ENCODE results near the gene PIP5K1B.
A peak's percentile ranks its signal among the peaks of the same experiment; 100 is the strongest.
"Not testable (repeated sequence)": the region's sequence is repeated elsewhere in the genome, so short reads cannot be mapped to it uniquely, and the experiment has no call there.

Gene PIP5K1B

DNA sequence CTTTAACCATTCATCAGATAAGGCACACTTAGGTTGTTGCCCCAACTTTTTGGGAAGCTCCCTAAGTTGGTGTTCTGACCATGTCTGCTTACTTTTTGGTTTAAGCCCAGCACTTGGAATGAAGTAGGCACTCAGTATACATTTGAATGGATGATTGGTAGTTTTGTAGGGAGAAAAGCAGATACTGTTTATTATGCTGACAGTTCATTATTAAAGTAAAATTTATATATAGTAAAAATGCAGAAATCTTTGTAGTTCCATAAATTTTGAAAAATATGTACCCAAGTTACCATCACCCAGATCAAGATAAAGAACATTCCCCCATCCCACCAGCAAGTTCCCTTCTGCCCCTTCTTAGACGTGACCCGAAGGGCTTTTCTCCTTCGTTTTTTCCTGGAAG is 273.5 kb downstream of the PIP5K1B start:
- DNase-seq (ENCODE audit: low spot score in 2 of 2): no peak
- peaks cover 17% of the 10 kb centered on the region for H3K4me1 Mint-ChIP-seq
- H3K27ac Mint-ChIP-seq (ENCODE audit: low read depth): no peak overlapping the region
- no peak overlapping the region for H3K4me3 Mint-ChIP-seq
- no peaks in the 10 kb centered on the region for H3K27me3 Mint-ChIP-seq
- no peaks in the 10 kb centered on the region for H3K36me3 Mint-ChIP-seq (ENCODE audit: insufficient read depth)
- H3K9me3 Mint-ChIP-seq: no peaks in the 10 kb centered on the region
- no peak for ATAC-seq (replicated peaks; ENCODE audit: extremely low read depth, poor library complexity, severe bottlenecking)

DNA sequence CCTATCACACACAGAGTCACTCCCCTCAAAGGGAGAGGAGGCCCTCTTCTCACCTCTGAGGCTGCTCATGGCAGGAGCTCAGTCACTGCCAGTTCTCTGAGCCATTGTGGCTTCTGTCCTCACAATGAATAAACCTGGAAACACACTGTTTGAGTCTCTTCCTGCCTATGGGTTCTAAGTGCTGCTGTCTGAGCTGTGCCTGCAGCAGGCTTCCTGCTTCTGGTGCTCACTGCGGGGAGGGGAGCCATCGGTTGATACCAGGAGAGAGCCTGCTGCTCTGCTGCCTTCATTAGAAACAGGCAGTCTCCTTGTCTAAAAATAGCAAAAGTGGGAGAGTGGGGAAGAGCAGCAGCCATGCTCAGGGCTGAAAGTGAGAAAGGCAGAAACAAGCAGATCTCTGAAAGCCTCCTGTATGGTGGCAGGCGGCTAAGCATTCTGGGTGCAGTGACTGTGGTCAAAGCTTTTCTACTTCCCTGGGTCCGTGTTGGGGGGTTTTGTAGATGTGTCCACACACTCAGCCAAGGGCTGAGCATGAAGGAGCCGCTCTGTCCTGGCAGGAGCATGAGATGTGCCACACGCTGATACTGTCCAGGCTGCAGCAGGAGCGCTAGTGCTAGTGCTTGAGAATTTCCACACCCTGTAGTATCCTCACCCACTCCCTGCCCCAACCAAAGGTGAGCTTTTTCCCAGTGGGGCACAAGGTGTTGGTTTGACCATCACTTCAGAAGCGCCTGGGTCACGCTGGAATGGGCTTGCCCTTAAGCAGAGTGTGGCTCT is 274.7 kb downstream of the PIP5K1B start:
- H3K4me1 Mint-ChIP-seq: peaks cover 12% of the 10 kb centered on the region
- DNase-seq (ENCODE audit: low spot score in 2 of 2) (no peak), ATAC-seq (replicated peaks; ENCODE audit: extremely low read depth, poor library complexity, severe bottlenecking) (peak; percentile 60)
- H3K36me3 Mint-ChIP-seq (ENCODE audit: insufficient read depth): no peaks in the 10 kb centered on the region
- H3K27me3 Mint-ChIP-seq: no peaks in the 10 kb centered on the region
- no peaks in the 10 kb centered on the region for H3K9me3 Mint-ChIP-seq
- H3K27ac Mint-ChIP-seq (ENCODE audit: low read depth): peak overlapping the region; percentile 49
- peak overlapping the region; percentile 6 for H3K4me3 Mint-ChIP-seq

DNA sequence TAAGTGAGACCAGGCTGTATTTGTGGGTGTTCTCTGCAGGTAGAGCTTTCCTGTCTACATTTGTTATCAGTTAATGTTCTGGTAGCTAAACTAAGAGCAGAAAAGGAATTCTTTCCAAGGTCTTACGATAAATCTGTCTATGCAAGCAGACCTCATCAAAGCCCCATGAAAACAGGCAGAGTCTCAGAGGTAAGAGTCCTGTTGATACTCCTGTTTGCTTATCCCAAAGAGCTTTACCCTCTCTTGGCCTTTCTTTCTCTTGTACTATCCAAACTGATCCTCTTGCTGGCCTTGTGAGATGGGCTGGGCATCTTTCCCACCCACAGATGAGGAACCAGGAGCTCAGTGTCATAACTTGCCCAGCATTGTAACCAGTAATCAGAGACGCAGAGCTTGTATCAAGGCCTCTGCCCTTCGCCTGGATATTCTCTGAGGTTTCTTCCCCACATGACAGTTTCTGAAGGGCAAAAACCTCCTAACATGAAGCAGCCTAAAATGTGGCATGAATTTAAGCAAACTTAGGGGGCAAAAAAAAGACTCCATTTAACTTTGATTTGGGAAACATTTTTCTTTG is 275.4 kb downstream of the PIP5K1B start:
- Mint-ChIP-seq H3K9me3 (no peaks in the 10 kb centered on the region), H3K4me1 (peaks cover 12% of the 10 kb centered on the region), H3K27ac (ENCODE audit: low read depth) (no peak overlapping the region), H3K4me3 (no peak overlapping the region), H3K27me3 (no peaks in the 10 kb centered on the region), H3K36me3 (ENCODE audit: insufficient read depth) (no peaks in the 10 kb centered on the region)
- DNase-seq (ENCODE audit: low spot score in 2 of 2) (no peak), ATAC-seq (replicated peaks; ENCODE audit: extremely low read depth, poor library complexity, severe bottlenecking) (no peak)

DNA sequence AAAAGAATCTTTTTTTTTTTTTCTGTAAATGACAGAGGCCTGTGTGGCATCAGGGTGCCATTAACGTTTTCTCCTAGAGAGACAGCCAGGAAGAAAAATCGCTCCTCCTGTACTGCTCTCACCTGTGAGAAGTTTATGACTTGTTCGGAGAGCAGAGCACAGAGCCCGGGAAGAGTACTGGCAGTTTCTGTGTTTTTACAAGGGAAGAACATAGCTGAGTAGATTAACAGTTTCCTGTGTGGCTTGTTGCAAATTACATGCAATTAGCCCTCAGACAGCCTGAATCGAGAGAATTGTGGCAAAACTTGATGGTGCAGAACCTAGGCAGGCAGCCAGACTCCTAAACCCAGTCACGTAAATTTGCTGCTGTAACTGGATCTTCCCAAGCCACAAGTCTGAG is 276.7 kb downstream of the PIP5K1B start:
- H3K27me3 Mint-ChIP-seq: no peaks in the 10 kb centered on the region
- H3K4me3 Mint-ChIP-seq: no peak overlapping the region
- no peak overlapping the region for H3K27ac Mint-ChIP-seq (ENCODE audit: low read depth)
- H3K36me3 Mint-ChIP-seq (ENCODE audit: insufficient read depth): no peaks in the 10 kb centered on the region
- DNase-seq (ENCODE audit: low spot score in 2 of 2): no peak
- no peak for ATAC-seq (replicated peaks; ENCODE audit: extremely low read depth, poor library complexity, severe bottlenecking)
- H3K9me3 Mint-ChIP-seq: no peaks in the 10 kb centered on the region
- peaks cover 12% of the 10 kb centered on the region for H3K4me1 Mint-ChIP-seq

DNA sequence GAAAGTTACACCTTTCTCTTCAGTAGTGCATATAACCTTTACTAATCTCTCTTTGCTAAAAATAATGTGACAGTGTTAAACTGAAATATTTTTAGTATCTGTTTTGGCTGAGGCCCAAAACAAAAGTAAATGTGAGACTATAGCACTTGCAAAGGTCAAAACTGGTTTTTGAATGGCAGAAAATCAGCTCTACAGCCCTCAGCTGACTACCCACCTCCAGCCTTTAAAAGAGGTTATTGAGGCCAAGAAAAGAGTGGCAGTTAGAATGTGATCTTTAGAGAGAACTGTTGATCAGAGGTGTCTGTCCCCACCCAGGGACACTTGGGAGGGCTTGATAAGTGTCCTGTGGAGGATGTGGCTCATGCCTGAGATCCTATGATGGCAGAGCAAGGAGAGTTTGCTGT is 278.0 kb downstream of the PIP5K1B start:
- no peak for DNase-seq (ENCODE audit: low spot score in 2 of 2)
- no peaks in the 10 kb centered on the region for H3K9me3 Mint-ChIP-seq
- H3K27me3 Mint-ChIP-seq: no peaks in the 10 kb centered on the region
- peaks cover 12% of the 10 kb centered on the region for H3K4me1 Mint-ChIP-seq
- H3K27ac Mint-ChIP-seq (ENCODE audit: low read depth): no peak overlapping the region
- ATAC-seq (replicated peaks; ENCODE audit: extremely low read depth, poor library complexity, severe bottlenecking): no peak
- no peaks in the 10 kb centered on the region for H3K36me3 Mint-ChIP-seq (ENCODE audit: insufficient read depth)
- H3K4me3 Mint-ChIP-seq: no peak overlapping the region

DNA sequence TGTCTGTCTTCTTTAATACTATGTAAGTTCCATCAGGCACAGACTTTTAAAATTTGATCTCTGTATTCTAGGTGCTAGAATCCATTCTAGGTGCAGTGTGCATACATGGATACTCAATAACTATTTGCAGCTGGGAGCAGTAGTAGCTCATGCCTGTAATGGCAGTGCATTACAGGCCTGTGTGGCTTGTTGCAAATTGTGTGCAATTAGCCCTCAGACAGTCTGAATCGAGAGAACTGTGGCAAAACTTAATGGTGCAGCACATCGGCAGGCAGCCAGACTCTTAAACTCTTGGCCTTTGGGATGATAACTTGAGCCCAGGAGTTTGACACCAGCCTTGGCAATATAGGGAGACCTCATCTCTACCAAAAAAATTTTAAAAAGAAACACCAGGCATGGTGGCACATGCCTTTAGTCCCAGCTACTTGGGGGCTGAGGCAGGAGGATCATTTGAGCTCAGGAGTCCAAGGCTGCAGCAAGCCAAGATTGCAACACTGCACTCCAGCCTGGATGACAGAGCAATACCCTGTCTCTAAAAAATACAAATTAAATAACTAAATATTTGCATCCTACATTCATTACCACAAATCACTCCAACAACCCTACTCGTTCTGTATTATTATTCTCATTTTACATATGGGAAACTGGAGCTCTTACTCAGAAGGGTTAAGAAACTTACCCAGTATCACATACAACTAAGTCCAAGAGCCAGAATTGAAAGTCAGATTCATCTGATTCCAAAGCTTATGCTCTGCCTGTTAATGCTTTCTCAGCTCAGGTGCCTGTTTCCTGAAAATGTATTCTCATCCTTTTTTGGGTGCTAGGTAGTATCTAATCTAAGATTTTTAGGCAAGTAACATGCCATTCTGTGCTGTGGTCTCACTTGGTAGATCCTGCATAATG is 278.7 kb downstream of the PIP5K1B start:
- H3K27me3 Mint-ChIP-seq: no peaks in the 10 kb centered on the region
- no peaks in the 10 kb centered on the region for H3K9me3 Mint-ChIP-seq
- ATAC-seq (replicated peaks; ENCODE audit: extremely low read depth, poor library complexity, severe bottlenecking): no peak
- no peak for DNase-seq (ENCODE audit: low spot score in 2 of 2)
- H3K27ac Mint-ChIP-seq (ENCODE audit: low read depth): no peak overlapping the region
- peaks cover 12% of the 10 kb centered on the region for H3K4me1 Mint-ChIP-seq
- no peaks in the 10 kb centered on the region for H3K36me3 Mint-ChIP-seq (ENCODE audit: insufficient read depth)
- no peak overlapping the region for H3K4me3 Mint-ChIP-seq

DNA sequence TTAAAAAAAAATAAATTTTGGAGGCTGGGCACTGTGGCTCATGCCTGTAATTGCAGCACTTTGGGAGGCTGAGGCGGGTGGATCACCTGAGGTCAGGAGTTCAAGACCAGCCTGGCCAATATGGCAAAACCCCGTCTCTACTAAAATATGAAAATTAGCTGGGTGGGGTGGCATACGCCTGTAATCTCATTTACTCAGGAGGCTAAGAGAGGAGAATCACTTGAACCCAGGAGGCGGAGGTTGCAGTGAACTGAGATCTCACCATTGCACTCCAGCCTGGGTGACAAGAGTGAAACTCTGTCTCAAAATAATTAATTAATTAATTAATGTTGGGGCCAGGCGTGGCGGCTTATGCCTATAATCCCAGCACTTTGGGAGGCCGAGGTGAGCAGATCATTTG is 281.9 kb downstream of the PIP5K1B start:
- H3K27ac Mint-ChIP-seq (ENCODE audit: low read depth); ATAC-seq (replicated peaks; ENCODE audit: extremely low read depth, poor library complexity, severe bottlenecking); H3K36me3 Mint-ChIP-seq (ENCODE audit: insufficient read depth); DNase-seq (ENCODE audit: low spot score in 2 of 2); H3K9me3 Mint-ChIP-seq; H3K27me3 Mint-ChIP-seq; H3K4me3 Mint-ChIP-seq; H3K4me1 Mint-ChIP-seq: not testable (repeated sequence)

DNA sequence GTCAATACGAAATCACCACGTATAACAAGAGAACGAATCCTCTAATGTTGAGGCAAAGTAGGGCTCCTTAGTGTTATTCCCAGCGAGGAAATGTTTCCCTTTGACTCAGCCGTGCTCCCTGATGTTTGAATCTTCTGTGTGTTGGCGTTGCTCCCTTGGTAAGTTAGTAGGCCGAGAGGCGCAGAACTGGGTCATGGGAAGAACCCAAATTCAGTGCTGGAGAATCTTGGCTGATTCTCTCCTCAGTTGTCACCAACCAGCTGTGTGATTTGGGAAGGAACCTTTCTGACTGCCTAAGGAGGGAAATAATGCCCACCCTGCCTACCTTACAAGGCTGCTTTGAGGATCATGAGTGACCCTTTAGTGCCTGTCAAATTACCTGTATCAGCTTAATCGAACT is 286.4 kb downstream of the PIP5K1B start:
- H3K9me3 Mint-ChIP-seq: no peaks in the 10 kb centered on the region
- no peak overlapping the region for H3K27ac Mint-ChIP-seq (ENCODE audit: low read depth)
- H3K27me3 Mint-ChIP-seq: no peaks in the 10 kb centered on the region
- H3K4me3 Mint-ChIP-seq: no peak overlapping the region
- DNase-seq (ENCODE audit: low spot score in 2 of 2) (no peak), ATAC-seq (replicated peaks; ENCODE audit: extremely low read depth, poor library complexity, severe bottlenecking) (no peak)
- no peaks in the 10 kb centered on the region for H3K36me3 Mint-ChIP-seq (ENCODE audit: insufficient read depth)
- peaks cover 5% of the 10 kb centered on the region for H3K4me1 Mint-ChIP-seq

DNA sequence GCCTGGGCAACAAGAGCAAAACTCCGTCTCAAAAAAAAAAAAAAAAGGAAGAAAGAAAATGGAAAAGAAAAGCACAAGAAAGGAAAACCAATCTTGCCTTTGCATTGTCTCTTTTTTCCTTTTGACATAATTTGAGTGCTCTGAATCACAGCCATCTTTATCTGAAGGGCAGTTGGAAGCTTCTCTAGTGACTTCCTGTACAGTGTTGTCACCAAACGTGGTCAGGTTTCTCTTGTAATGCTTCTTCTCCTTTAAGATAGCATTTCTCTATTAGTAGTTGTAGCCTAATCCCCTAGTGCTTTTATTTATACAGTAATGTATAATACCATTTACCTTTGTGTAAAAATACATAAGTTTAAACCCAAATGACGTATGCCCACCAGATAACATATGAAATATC is 290.7 kb downstream of the PIP5K1B start:
- Mint-ChIP-seq H3K4me1 (peaks cover 12% of the 10 kb centered on the region), H3K27ac (ENCODE audit: low read depth) (no peak overlapping the region), H3K4me3 (no peak overlapping the region), H3K36me3 (ENCODE audit: insufficient read depth) (no peaks in the 10 kb centered on the region), H3K27me3 (no peaks in the 10 kb centered on the region), H3K9me3 (no peaks in the 10 kb centered on the region)
- ATAC-seq (replicated peaks; ENCODE audit: extremely low read depth, poor library complexity, severe bottlenecking) (no peak), DNase-seq (ENCODE audit: low spot score in 2 of 2) (no peak)

DNA sequence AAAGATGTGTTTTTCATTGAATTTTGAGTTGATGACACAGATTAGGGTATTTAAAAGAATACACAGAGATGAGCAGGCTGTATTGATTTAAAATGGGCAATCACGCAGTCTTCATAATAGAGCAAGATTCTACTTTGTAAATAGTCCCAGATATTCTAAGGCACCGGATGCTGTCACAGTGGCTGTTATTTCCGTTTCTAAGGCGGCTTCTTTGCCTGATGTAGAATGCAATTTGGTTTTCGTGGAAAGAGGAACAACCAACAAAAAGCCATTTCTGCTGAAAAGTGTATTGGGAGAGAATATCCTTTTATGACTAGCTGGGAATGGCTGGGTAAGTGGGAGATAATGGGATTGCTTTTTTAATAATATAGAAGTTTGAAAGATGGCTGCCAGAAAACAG is 291.4 kb downstream of the PIP5K1B start:
- peaks cover 12% of the 10 kb centered on the region for H3K4me1 Mint-ChIP-seq
- H3K4me3 Mint-ChIP-seq: peak overlapping the region; percentile 36
- DNase-seq (ENCODE audit: low spot score in 2 of 2) (no peak), ATAC-seq (replicated peaks; ENCODE audit: extremely low read depth, poor library complexity, severe bottlenecking) (no peak)
- no peaks in the 10 kb centered on the region for H3K9me3 Mint-ChIP-seq
- H3K27ac Mint-ChIP-seq (ENCODE audit: low read depth): peak overlapping the region; percentile 34
- H3K27me3 Mint-ChIP-seq: peaks cover 4% of the 10 kb centered on the region
- H3K36me3 Mint-ChIP-seq (ENCODE audit: insufficient read depth): no peaks in the 10 kb centered on the region

DNA sequence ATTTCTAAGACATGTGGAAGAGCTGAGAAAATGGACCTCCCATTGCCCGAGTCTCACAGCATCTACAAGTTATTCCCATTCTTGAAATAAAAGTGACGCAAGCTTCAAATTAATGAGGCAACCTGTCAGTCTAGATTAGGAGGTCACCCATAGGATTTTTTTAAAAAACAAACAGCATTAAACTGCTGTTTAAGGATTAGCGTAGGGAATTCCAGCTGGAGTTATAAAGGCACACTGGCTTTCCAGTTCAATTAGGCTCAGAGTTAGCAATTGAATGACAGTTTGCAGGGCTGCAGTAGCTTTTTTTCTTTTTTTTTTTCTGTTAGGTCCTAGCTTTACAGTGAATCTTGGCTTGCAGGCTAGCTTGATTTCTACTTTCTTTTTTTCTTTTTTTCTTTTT is 292.6 kb downstream of the PIP5K1B start:
- Mint-ChIP-seq H3K9me3 (no peaks in the 10 kb centered on the region), H3K4me3 (no peak overlapping the region), H3K36me3 (ENCODE audit: insufficient read depth) (no peaks in the 10 kb centered on the region), H3K4me1 (peaks cover 12% of the 10 kb centered on the region), H3K27me3 (peaks cover 10% of the 10 kb centered on the region), H3K27ac (ENCODE audit: low read depth) (no peak overlapping the region)
- no peak for ATAC-seq (replicated peaks; ENCODE audit: extremely low read depth, poor library complexity, severe bottlenecking)
- no peak for DNase-seq (ENCODE audit: low spot score in 2 of 2)

DNA sequence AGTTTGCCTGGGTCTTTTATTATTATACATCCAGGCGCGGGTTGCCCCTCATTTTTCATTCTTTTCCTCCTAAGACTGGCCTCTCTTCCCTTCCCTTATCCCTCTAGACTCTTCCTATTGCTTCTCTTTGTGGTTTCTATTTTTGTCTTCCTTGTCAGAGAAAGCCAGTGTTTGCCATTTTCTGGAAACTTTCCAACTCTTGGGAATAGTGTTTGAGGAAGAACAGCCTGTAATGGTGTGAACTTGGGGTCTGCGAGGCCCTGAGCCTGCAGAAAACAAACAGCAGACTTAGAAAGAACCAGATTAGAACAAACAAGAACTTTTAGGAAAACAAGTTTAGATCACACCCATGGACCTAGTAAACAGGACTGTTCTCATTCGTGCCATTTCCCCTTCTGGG is 293.3 kb downstream of the PIP5K1B start:
- H3K9me3 Mint-ChIP-seq: no peaks in the 10 kb centered on the region
- no peak overlapping the region for H3K27ac Mint-ChIP-seq (ENCODE audit: low read depth)
- H3K4me3 Mint-ChIP-seq: no peak overlapping the region
- H3K4me1 Mint-ChIP-seq: peaks cover 12% of the 10 kb centered on the region
- ATAC-seq (replicated peaks; ENCODE audit: extremely low read depth, poor library complexity, severe bottlenecking) (no peak), DNase-seq (ENCODE audit: low spot score in 2 of 2) (no peak)
- no peaks in the 10 kb centered on the region for H3K36me3 Mint-ChIP-seq (ENCODE audit: insufficient read depth)
- peaks cover 10% of the 10 kb centered on the region for H3K27me3 Mint-ChIP-seq

DNA sequence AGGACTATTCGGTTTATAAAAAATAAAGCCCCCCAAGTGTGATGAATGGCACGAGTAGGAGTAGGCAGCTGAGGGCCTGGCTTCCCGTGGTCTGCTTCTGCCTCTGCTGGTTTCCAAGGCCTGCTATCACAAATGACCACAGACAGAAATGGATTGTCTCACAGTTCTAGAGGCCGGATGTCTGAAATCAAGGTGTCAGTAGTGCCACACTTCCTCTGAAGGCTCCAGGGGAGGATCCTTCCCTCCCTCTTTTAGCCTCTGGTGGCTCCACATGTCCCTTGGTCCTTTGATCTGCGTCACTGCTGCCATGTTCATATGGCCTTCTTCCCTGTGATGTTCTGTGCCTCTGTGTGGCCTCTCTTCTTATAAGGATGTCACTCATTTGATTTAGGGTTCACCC is 293.8 kb downstream of the PIP5K1B start:
- Mint-ChIP-seq H3K9me3 (no peaks in the 10 kb centered on the region), H3K4me1 (peaks cover 12% of the 10 kb centered on the region), H3K4me3 (no peak overlapping the region), H3K36me3 (ENCODE audit: insufficient read depth) (no peaks in the 10 kb centered on the region), H3K27ac (ENCODE audit: low read depth) (no peak overlapping the region), H3K27me3 (peaks cover 10% of the 10 kb centered on the region)
- DNase-seq (ENCODE audit: low spot score in 2 of 2) (no peak), ATAC-seq (replicated peaks; ENCODE audit: extremely low read depth, poor library complexity, severe bottlenecking) (peak; percentile 48)

All from central memory CD8-positive, alpha-beta T cell (primary cell).